ENCODE data around the gene CLNK. TPM values are rescaled to one million over a fixed set of nuclear protein-coding genes. Genes with fewer than 3 reads are reported as not detected.

The CLNK gene
- total RNA-seq, 2 experiments from 2014 or later, result 0.05 to 0.17 TPM

- ChIA-PET CTCF (no interaction called here), POLR2A (no interaction called here)
- Mint-ChIP-seq H3K27me3 (no peaks in the 10 kb centered on the region), H3K9me3 (no peaks in the 10 kb centered on the region), H3K27ac (no peak overlapping the region), H3K4me3 (no peak overlapping the region), H3K4me1 (ENCODE audit: low read depth) (no peaks in the 10 kb centered on the region), H3K36me3 (ENCODE audit: low read depth) (no peaks in the 10 kb centered on the region)
- no peak for ATAC-seq (ENCODE audit: poor library complexity)
- no peak for TF ChIP-seq CTCF (IDR thresholded peaks at IDR 0.05)
- Histone ChIP-seq H3K9me3 (ENCODE audit: control insufficient read depth in 1 of 2, insufficient read depth in 1 of 2, low read length in 2 of 2) (peaks cover 0 to 5% of the 10 kb centered on the region in 2 experiments), H3K36me3 (ENCODE audit: insufficient read depth, low read length) (no peaks in the 10 kb centered on the region), H3K4me3 (ENCODE audit: low read length) (no peak overlapping the region), H3K27me3 (ENCODE audit: control insufficient read depth in 1 of 2, insufficient read depth in 2 of 2, low read length in 2 of 2) (peaks cover 4% of the 10 kb centered on the region in 2 experiments), H3K27ac (ENCODE audit: low read depth in 1 of 2, low read length in 2 of 2) (no peak overlapping the region), H3K4me1 (ENCODE audit: insufficient read depth, low read length) (no peaks in the 10 kb centered on the region)
- no peak for DNase-seq
- intact Hi-C loops (cut with DNase I, micrococcal nuclease), result no loop called here
Observed at GRCh38 chr4:10715135-10715534, 30.6 kb upstream of the CLNK start.

GRCh38 chr4:10713591-10713990 lies 29.0 kb upstream of the CLNK start:
- H3K4me3 Mint-ChIP-seq, result no peak overlapping the region
- no peaks in the 10 kb centered on the region for H3K36me3 Mint-ChIP-seq (ENCODE audit: low read depth)
- no peak for DNase-seq
- no peak overlapping the region for H3K27ac ChIP-seq (ENCODE audit: low read depth in 1 of 2, low read length in 2 of 2)
- H3K27me3 ChIP-seq (ENCODE audit: control insufficient read depth in 1 of 2, insufficient read depth in 2 of 2, low read length in 2 of 2), result peaks cover 4% of the 10 kb centered on the region in 2 experiments
- H3K4me1 Mint-ChIP-seq (ENCODE audit: low read depth), result no peaks in the 10 kb centered on the region
- intact Hi-C loops (cut with DNase I, micrococcal nuclease), result no loop called here
- no peak for ATAC-seq (ENCODE audit: poor library complexity)
- peaks cover 0 to 5% of the 10 kb centered on the region in 2 experiments for H3K9me3 ChIP-seq (ENCODE audit: control insufficient read depth in 1 of 2, insufficient read depth in 1 of 2, low read length in 2 of 2)
- no peaks in the 10 kb centered on the region for H3K4me1 ChIP-seq (ENCODE audit: insufficient read depth, low read length)
- no peaks in the 10 kb centered on the region for H3K27me3 Mint-ChIP-seq
- no peak for TF ChIP-seq CTCF (IDR thresholded peaks at IDR 0.05)
- no peaks in the 10 kb centered on the region for H3K36me3 ChIP-seq (ENCODE audit: insufficient read depth, low read length)
- H3K4me3 ChIP-seq (ENCODE audit: low read length), result no peak overlapping the region
- H3K27ac Mint-ChIP-seq, result no peak overlapping the region
- ChIA-PET CTCF (no interaction called here), POLR2A (no interaction called here)
- no peaks in the 10 kb centered on the region for H3K9me3 Mint-ChIP-seq

- CTCF ChIA-PET, result no interaction called here
- H3K27ac ChIP-seq (ENCODE audit: low read depth in 1 of 2, low read length in 2 of 2), result no peak overlapping the region
- no peaks in the 10 kb centered on the region for H3K36me3 Mint-ChIP-seq (ENCODE audit: low read depth)
- no peaks in the 10 kb centered on the region for H3K4me1 Mint-ChIP-seq (ENCODE audit: low read depth)
- no peak for TF ChIP-seq CTCF (IDR thresholded peaks at IDR 0.05)
- intact Hi-C loops (cut with DNase I, micrococcal nuclease), result no loop called here
- no peaks in the 10 kb centered on the region for H3K9me3 Mint-ChIP-seq
- H3K4me1 ChIP-seq (ENCODE audit: insufficient read depth, low read length), result no peaks in the 10 kb centered on the region
- no peak for ATAC-seq (ENCODE audit: poor library complexity)
- no peaks in the 10 kb centered on the region for H3K9me3 ChIP-seq (ENCODE audit: control insufficient read depth in 1 of 2, insufficient read depth in 1 of 2, low read length in 2 of 2)
- H3K36me3 ChIP-seq (ENCODE audit: insufficient read depth, low read length), result no peaks in the 10 kb centered on the region
- POLR2A ChIA-PET, result no interaction called here
- H3K27me3 Mint-ChIP-seq, result no peaks in the 10 kb centered on the region
- H3K27ac Mint-ChIP-seq, result no peak overlapping the region
- DNase-seq, result no peak
- no peaks in the 10 kb centered on the region for H3K27me3 ChIP-seq (ENCODE audit: control insufficient read depth in 1 of 2, insufficient read depth in 2 of 2, low read length in 2 of 2)
- H3K4me3 Mint-ChIP-seq, result no peak overlapping the region
- H3K4me3 ChIP-seq (ENCODE audit: low read length), result no peak overlapping the region
Observed at GRCh38 chr4:10706236-10706635, 21.7 kb upstream of the CLNK start.

Data from CD4-positive, alpha-beta T cell (primary cell).